ENCODE measurements around the gene MAD1L1.

MAD1L1 gene

GRCh38 chr7:2011266-2012043 lies 221.3 kb downstream of the MAD1L1 start:
- H3K27me3 ChIP-seq (ENCODE audit: insufficient read depth, low read length, poor library complexity): no peaks in the 10 kb centered on the region
- TF ChIP-seq EZH2 (IDR thresholded peaks at IDR 0.05; ENCODE audit: borderline replicate concordance, low read depth, low read length, severe bottlenecking) (no peak), CTCF (IDR thresholded peaks at IDR 0.05; ENCODE audit: borderline replicate concordance, extremely low read depth, low read length, poor library complexity, severe bottlenecking) (no peak)
- no peaks in the 10 kb centered on the region for H3K4me1 ChIP-seq (ENCODE audit: insufficient read depth, low read length)
- no peak overlapping the region for H3K9ac ChIP-seq (ENCODE audit: low read depth, low read length)
- H3K4me3 ChIP-seq (ENCODE audit: low read depth in 1 of 2, low read length in 2 of 2): no peak overlapping the region
- ATAC-seq (ENCODE audit: insufficient read depth, low read depth) (peak; percentile 41; the same call in 2 of the 3 replicates), DNase-seq (peak; percentile 21)
- peak overlapping the region; percentile 44 for H3K27ac ChIP-seq (ENCODE audit: low read length)
- no peak overlapping the region for H2AFZ ChIP-seq (ENCODE audit: low read depth, low read length)
- H3K36me3 ChIP-seq (ENCODE audit: insufficient read depth, low read length): peaks cover 49% of the 10 kb centered on the region
- H4K20me1 ChIP-seq (ENCODE audit: insufficient read depth, low read length): peaks cover 39% of the 10 kb centered on the region
- H3K9me3 ChIP-seq (ENCODE audit: insufficient read depth, low read length, severe bottlenecking): no peaks in the 10 kb centered on the region
- H3K79me2 ChIP-seq (ENCODE audit: insufficient read depth, low read length): no peaks in the 10 kb centered on the region
- no peak overlapping the region for H3K4me2 ChIP-seq (ENCODE audit: insufficient read depth, low read length)

- peaks cover 49% of the 10 kb centered on the region for H3K36me3 ChIP-seq (ENCODE audit: insufficient read depth, low read length)
- H3K27me3 ChIP-seq (ENCODE audit: insufficient read depth, low read length, poor library complexity): no peaks in the 10 kb centered on the region
- DNase-seq (no peak), ATAC-seq (ENCODE audit: insufficient read depth, low read depth) (no peak)
- peaks cover 36% of the 10 kb centered on the region for H4K20me1 ChIP-seq (ENCODE audit: insufficient read depth, low read length)
- no peaks in the 10 kb centered on the region for H3K4me1 ChIP-seq (ENCODE audit: insufficient read depth, low read length)
- peak overlapping the region; percentile 44; the same call in 1 of the 2 replicates for H3K27ac ChIP-seq (ENCODE audit: low read length)
- H3K9ac ChIP-seq (ENCODE audit: low read depth, low read length): no peak overlapping the region
- no peaks in the 10 kb centered on the region for H3K79me2 ChIP-seq (ENCODE audit: insufficient read depth, low read length)
- TF ChIP-seq CTCF (IDR thresholded peaks at IDR 0.05; ENCODE audit: borderline replicate concordance, extremely low read depth, low read length, poor library complexity, severe bottlenecking): no peak
- TF ChIP-seq EZH2 (IDR thresholded peaks at IDR 0.05; ENCODE audit: borderline replicate concordance, low read depth, low read length, severe bottlenecking): no peak
- no peak overlapping the region for H3K4me2 ChIP-seq (ENCODE audit: insufficient read depth, low read length)
- no peaks in the 10 kb centered on the region for H3K9me3 ChIP-seq (ENCODE audit: insufficient read depth, low read length, severe bottlenecking)
- no peak overlapping the region for H3K4me3 ChIP-seq (ENCODE audit: low read depth in 1 of 2, low read length in 2 of 2)
- no peak overlapping the region for H2AFZ ChIP-seq (ENCODE audit: low read depth, low read length)
Measured at GRCh38 chr7:2010551-2011265, 222.0 kb downstream of the MAD1L1 start.

- peaks cover 48% of the 10 kb centered on the region for H3K36me3 ChIP-seq (ENCODE audit: insufficient read depth, low read length)
- no peak overlapping the region for H2AFZ ChIP-seq (ENCODE audit: low read depth, low read length)
- ATAC-seq (ENCODE audit: insufficient read depth, low read depth) (no peak), DNase-seq (no peak)
- peaks cover 32% of the 10 kb centered on the region for H4K20me1 ChIP-seq (ENCODE audit: insufficient read depth, low read length)
- no peak overlapping the region for H3K4me2 ChIP-seq (ENCODE audit: insufficient read depth, low read length)
- H3K9me3 ChIP-seq (ENCODE audit: insufficient read depth, low read length, severe bottlenecking): no peaks in the 10 kb centered on the region
- no peaks in the 10 kb centered on the region for H3K79me2 ChIP-seq (ENCODE audit: insufficient read depth, low read length)
- no peaks in the 10 kb centered on the region for H3K27me3 ChIP-seq (ENCODE audit: insufficient read depth, low read length, poor library complexity)
- H3K27ac ChIP-seq (ENCODE audit: low read length): no peak overlapping the region
- TF ChIP-seq CTCF (IDR thresholded peaks at IDR 0.05; ENCODE audit: borderline replicate concordance, extremely low read depth, low read length, poor library complexity, severe bottlenecking) (no peak), EZH2 (IDR thresholded peaks at IDR 0.05; ENCODE audit: borderline replicate concordance, low read depth, low read length, severe bottlenecking) (no peak)
- H3K4me3 ChIP-seq (ENCODE audit: low read depth in 1 of 2, low read length in 2 of 2): no peak overlapping the region
- H3K9ac ChIP-seq (ENCODE audit: low read depth, low read length): no peak overlapping the region
- H3K4me1 ChIP-seq (ENCODE audit: insufficient read depth, low read length): no peaks in the 10 kb centered on the region
Measured at GRCh38 chr7:2010101-2010500, 222.6 kb downstream of the MAD1L1 start.

Data from DND-41 (cell line).